OCI-LY7 (cell line): Measurements from ENCODE around the gene MGAT2. TPM values are rescaled to one million over a fixed set of nuclear protein-coding genes. Genes with fewer than 3 reads are reported as not detected.

Experiments
- BruUV-seq: library from RNA; stranded (reverse); fragments of 400-500 nt; replicated peaks from 2 replicates; lab custom pipeline; 2021; lab: Mats Ljungman, UMichigan
- CTCF ChIA-PET: fragments of 300-600 bp; sonication (Branson Sonifier 250); formaldehyde crosslinking; loops from one replicate; lab custom pipeline; 2022; ENCODE audit warnings: antibody characterized with exemption; ENCODE audit not compliant: unreplicated experiment; lab: Charles Lee
- POLR2A ChIA-PET: fragments of 300-600 bp; sonication (Branson Sonifier 250); formaldehyde crosslinking; loops from one replicate; lab custom pipeline; 2022; ENCODE audit warnings: antibody characterized with exemption; lab: Charles Lee
- DNase-seq: peaks from one replicate; pipeline ENCODE4 v3.0.0-alpha.2; 2015; ENCODE audit warnings: low spot score
- H2AFZ ChIP-seq: fragments of 200-600 bp; sonication (generic), shearing (Covaris generic); 2 replicates; pipeline ENCODE4 v1.6.1; 2014; ENCODE audit warnings: mild to moderate bottlenecking, antibody characterized with exemption, low read length, moderate library complexity
- H3K27ac ChIP-seq: fragments of 200-600 bp; sonication (generic); 2 replicates; pipeline ENCODE4 v1.5.1; 2014; ENCODE audit warnings: mixed run types, low read depth, mild to moderate bottlenecking, moderate library complexity, low read length, inconsistent platforms; ENCODE audit not compliant: poor library complexity, severe bottlenecking
- H3K36me3 ChIP-seq: fragments of 200-600 bp; sonication (generic); 2 replicates; pipeline ENCODE4 v1.6.1; 2014; ENCODE audit warnings: mild to moderate bottlenecking, antibody characterized with exemption, low read length, moderate library complexity, mixed read lengths; ENCODE audit not compliant: insufficient read depth
- H3K4me1 ChIP-seq: fragments of 200-600 bp; sonication (generic); 2 replicates; pipeline ENCODE4 v1.5.1; 2014; ENCODE audit warnings: mild to moderate bottlenecking, low read length; ENCODE audit not compliant: insufficient read depth, poor library complexity, severe bottlenecking
- H3K4me2 ChIP-seq: fragments of 200-600 bp; sonication (generic); 2 replicates; pipeline ENCODE4 v1.6.1; 2014; ENCODE audit warnings: mild to moderate bottlenecking, low read length
- H3K4me3 ChIP-seq: fragments of 200-600 bp; sonication (generic); 2 replicates; pipeline ENCODE4 v1.5.1; 2014; ENCODE audit warnings: mild to moderate bottlenecking, low read depth, low read length; ENCODE audit not compliant: poor library complexity, severe bottlenecking
- H3K79me2 ChIP-seq: fragments of 200-600 bp; sonication (generic); 2 replicates; pipeline ENCODE4 v1.6.1; 2016; ENCODE audit warnings: low read depth, mild to moderate bottlenecking, low read length, moderate library complexity, mixed read lengths; ENCODE audit not compliant: insufficient read depth
- H3K9me2 ChIP-seq: fragments of 200-600 bp; sonication (generic); 2 replicates; pipeline ENCODE4 v1.6.1; 2016; ENCODE audit warnings: mild to moderate bottlenecking, low read length, mixed read lengths; ENCODE audit not compliant: insufficient read depth
- H3K9me3 ChIP-seq: fragments of 200-600 bp; sonication (generic); 2 replicates; pipeline ENCODE4 v1.6.1; 2014; ENCODE audit warnings: mild to moderate bottlenecking, mixed run types, low read length, mixed read lengths
- H4K20me1 ChIP-seq: fragments of 200-600 bp; sonication (generic); 2 replicates; pipeline ENCODE4 v1.6.1; 2014; ENCODE audit warnings: mild to moderate bottlenecking, antibody characterized with exemption, low read length, moderate library complexity, mixed read lengths; ENCODE audit not compliant: insufficient read depth
- CTCF ChIP-seq: fragments of 200-600 bp; sonication (generic); conservative IDR thresholded peaks from 2 replicates; pipeline ENCODE4 v1.5.1; 2014; ENCODE audit warnings: mild to moderate bottlenecking, antibody characterized with exemption, low read length, moderate library complexity, mixed read lengths
- EZH2phosphoT487 ChIP-seq: fragments of 200-600 bp; sonication (generic); IDR thresholded peaks from 2 replicates; pipeline ENCODE4 v1.6.1; 2018; ENCODE audit warnings: low read depth, borderline replicate concordance, mild to moderate bottlenecking, mixed run types, antibody characterized with exemption, low read length, moderate library complexity, mixed read lengths
- intact Hi-C: fragments of 100-400 bp; cut with micrococcal nuclease; formaldehyde crosslinking; loops from one replicate; pipeline ENCODE4 v1.10.0; 2022; ENCODE audit not compliant: unreplicated experiment
- total RNA-seq, 2 experiments: library from RNA; depleted of rRNA in 1 of 2; stranded (reverse); fragments of >200 nt in 1 of 2; shearing (Covaris generic) in 1 of 2; gene quantifications; 2 replicates each; pipeline ENCODE4 v1.2.3, GENCODE V29; 2014 to 2022

MGAT2 gene
- total RNA-seq, 2 experiments from 2014 or later, result 71.7 to 83.5 TPM

- Histone ChIP-seq H2AFZ (no peak overlapping the region), H3K79me2 (peaks cover 74% of the 10 kb centered on the region), H3K27ac (no peak overlapping the region), H4K20me1 (0 out of 2 replicates have a peak, but pooled peaks cover 4% of the 10 kb centered on the region), H3K9me3 (no peaks in the 10 kb centered on the region), H3K36me3 (peaks cover 62% of the 10 kb centered on the region), H3K9me2 (no peaks in the 10 kb centered on the region), H3K4me3 (no peak overlapping the region), H3K4me1 (peaks cover 20% of the 10 kb centered on the region), H3K4me2 (no peak overlapping the region)
- CTCF ChIA-PET, result interaction anchor here (0.7 kb wide), 1 partner anchor 216 kb away, joined by 3 read pairs; the partner anchor contains the start of gene NEMF
- no peak for TF ChIP-seq CTCF
- no peak for TF ChIP-seq EZH2phosphoT487
- POLR2A ChIA-PET, result interaction anchor here (0.6 to 0.7 kb wide), 2 partner anchors 10 to 186 kb away, joined by 3 read pairs; no protein-coding TSS in a partner anchor
- no peak for DNase-seq
- intact Hi-C loops, result no loop called here
- BruUV-seq, result no TSS peak
Measured at GRCh38 chr14:49636866-49637265, 16.3 kb downstream of the MGAT2 start.

GRCh38 chr14:49637534-49638078, 17.0 kb downstream of the MGAT2 start:
- TF ChIP-seq EZH2phosphoT487 (no peak), CTCF (no peak)
- peaks cover 21% of the 10 kb centered on the region for H3K4me1 ChIP-seq
- intact Hi-C loops, result no loop called here
- H3K79me2 ChIP-seq, result peaks cover 67% of the 10 kb centered on the region
- H2AFZ ChIP-seq, result no peak overlapping the region
- no peak overlapping the region for H3K4me2 ChIP-seq
- H3K36me3 ChIP-seq, result peaks cover 62% of the 10 kb centered on the region
- POLR2A ChIA-PET, result interaction anchor here (0.5 to 1.2 kb wide), 3 partner anchors 11 to 54 kb away, joined by 3 to 5 read pairs (median 4); partner anchors contain the start of gene RPL36AL
- 0 out of 2 replicates have a peak, but pooled peaks cover 4% of the 10 kb centered on the region for H4K20me1 ChIP-seq
- H3K4me3 ChIP-seq, result no peak overlapping the region
- CTCF ChIA-PET, result interaction anchor here (0.7 kb wide), 1 partner anchor 215 kb away, joined by 3 read pairs; the partner anchor contains the start of gene NEMF
- DNase-seq, result no peak
- no peaks in the 10 kb centered on the region for H3K9me3 ChIP-seq
- H3K9me2 ChIP-seq, result no peaks in the 10 kb centered on the region
- no TSS peak for BruUV-seq
- no peak overlapping the region for H3K27ac ChIP-seq
